Measurements from ENCODE around the gene RIMS4.
"Not testable (repeated sequence)": the region's sequence is repeated elsewhere in the genome, so short reads cannot be mapped to it uniquely, and the experiment has no call there.

Gene RIMS4

DNA sequence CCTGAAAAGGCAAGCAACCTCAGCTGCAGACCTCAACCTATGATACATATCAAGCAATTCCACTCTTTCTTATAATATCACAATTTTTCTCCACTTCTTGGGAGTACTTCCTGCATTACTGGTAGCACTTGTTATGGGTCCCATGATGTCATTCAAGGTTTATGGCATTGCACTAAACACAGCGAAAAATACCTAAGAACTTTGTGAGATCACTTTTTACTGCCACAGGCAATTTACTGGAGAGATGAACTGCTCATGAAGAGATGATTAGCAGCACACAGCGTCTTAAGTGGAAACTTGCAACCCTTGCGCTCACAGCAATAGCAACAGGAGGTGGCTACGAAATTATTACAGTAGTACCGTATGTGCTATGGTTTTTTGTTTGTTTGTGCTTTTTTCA, 19.3 kb upstream of the RIMS4 start:
- peak; percentile 9 for DNase-seq

DNA sequence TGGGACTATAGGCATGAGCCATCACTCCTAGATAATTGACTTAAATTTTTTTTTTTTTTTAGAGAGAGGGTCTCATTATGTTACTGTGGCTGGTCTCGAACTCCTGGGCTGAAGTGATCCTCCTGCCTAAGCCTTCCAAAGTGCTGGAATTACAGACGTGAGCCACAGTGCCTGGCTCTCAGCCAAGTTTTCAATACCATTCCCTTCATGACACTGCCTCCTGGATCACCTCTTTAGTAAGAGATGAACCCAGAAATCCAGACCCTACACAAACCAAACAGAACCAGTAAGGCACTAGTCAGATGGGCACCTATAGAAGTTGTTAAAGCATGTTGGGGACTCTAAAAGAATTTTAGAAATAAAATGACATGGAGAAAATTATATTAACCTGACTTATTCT, 18.3 kb upstream of the RIMS4 start:
- DNase-seq: no peak

DNA sequence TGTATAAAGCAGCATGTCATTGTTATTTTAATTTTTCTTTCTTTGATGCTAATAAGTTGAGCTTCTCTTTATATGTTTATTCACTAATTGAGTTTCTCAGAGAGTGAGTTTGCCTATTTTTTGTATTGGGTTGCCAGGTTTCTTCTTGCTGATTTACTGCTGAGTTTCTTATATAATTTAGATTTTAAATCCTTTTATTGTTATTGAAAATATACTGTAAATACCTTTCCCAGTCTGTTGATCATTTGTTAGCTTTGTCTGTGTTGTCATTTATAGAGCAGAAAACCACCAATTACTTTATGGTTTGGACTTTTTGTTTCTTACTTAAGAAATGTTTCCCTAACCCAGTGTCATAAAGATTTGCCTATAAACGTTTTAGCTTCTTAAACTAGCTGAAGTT, 17.1 kb upstream of the RIMS4 start:
- no peak for DNase-seq

DNA sequence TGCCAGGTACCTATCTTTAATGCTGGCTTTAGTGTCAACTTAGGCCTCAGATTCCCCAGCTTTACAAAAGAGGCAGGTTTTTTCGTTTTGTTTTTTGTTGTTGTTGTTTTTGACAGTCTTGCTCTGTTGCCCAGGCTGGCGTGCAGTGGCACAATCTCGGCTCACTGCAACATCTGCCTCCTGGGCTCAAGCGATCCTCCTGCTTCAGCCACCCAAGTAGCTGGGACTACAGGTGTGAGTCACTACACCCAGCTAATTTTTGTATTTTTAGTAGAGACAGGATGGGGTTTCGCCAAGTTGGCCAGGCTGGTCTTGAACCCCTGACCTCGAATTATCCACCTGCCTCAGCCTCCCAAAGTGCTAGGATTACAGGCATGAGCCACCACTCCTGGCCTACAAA, 11.2 kb upstream of the RIMS4 start:
- not testable (repeated sequence) for DNase-seq

DNA sequence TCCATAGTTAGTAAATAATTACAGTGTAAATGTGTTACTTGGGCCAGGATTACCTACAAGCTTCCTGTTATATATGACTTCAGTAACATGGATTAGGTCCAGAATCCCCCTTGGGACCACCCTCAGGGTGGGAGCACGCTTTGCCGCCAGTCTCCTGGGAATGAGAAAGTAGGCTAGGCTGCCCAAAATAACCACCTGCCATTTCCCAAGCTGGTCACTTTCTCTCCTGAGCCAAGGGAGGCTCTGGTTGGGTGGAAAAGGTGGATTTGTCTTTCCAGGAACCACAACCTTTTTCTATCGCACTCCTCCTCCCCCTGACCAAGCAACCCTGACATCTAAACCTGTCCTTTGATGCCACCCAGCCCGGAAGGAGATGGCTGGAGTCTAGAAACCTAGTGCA, 9.6 kb upstream of the RIMS4 start:
- DNase-seq: no peak

DNA sequence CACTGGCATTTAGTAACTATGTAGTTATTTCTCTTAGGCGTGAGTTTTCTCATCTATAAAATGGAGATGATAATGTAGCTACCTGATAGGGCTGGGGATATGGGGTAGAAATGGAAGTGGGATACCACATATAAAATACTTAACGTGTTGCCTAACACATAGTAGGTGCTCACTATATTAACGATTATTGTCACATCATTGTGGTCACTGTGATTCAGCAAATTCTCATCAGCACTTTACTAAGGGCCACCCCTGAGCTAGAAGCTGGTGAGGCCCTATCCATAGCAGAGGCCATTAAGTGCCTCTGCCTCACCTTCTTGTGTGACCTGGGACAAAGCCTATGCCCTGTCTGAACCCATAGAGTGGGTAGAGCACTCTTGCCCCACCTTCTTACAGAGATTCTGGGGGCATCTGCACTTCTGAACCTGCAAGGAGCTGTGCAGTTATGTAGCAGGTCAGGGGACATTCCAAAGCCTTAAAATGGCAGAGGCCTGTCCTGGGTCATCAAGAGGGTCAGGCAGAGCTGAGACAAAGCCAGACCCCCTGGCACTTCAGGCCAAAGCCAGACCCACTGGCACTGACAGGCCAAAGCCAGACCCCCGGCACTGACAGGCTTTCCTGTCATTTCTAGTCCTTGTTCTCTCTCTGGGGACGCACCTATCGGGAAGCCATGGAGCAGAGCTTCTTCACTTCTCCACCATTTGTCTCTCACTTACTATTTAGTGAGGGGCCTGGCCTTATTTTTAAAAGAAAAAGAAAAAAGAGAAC, 7.0 kb upstream of the RIMS4 start:
- DNase-seq: no peak

DNA sequence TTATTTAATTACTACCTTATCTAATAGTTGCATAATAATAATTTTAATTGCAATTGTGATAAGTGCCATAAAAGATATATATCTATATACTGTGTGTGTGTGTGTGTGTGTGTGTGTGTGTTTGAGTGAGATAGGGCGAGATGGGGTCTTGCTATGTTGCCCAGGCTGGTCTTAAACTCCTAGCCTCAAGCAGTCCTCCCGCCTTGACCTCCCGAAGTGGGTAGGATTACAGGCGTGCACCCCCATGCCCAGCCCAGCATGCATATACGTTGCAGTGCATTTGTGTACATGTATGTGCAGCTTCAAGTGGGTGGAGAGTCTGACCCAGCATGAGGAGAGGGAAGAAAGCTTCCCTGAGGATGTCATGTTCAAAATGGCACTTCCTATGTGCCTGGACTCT, 4.6 kb upstream of the RIMS4 start:
- no peak for DNase-seq

DNA sequence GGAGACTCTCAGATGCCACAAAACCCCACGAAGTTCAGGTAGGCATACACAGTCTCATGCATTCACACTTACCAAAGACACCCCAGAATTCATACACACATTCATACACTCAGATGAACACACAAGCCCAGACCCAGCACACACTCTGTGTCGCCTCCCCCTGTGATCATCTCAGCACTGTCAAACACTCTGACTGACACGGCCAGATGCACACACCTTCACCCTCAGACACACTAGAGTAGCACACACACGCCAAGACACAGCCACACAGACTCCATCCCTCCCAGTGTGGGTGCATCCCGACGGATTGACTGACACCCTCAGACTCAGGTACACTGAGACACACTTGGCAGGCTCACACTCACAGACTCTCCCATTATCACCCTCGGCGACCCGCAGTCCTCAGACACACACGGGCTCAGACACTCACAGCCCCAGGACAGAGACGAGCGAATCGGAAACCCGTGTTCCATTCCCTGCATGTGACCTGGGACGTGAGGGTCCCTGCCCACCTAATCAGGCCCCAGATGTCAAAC, 872 bp upstream of the RIMS4 start:
- no peak for DNase-seq

DNA sequence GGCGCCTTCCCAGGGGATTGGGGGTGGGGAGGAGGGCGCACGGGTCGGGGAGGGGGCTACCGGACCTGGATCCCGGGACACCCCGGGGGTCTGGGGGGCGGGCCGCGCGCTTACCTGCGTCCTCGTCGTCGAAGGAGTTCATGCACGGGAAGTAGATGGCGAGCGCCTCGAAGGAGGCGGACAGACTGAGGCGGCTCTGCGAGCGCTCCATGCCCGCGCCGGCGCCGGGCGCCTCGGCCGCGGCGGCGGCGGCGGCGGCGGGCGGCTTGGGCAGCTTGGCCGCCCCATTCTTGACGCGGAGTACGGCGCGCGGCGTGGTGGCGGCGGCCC, 320 bp downstream of the RIMS4 start:
- no peak for DNase-seq

DNA sequence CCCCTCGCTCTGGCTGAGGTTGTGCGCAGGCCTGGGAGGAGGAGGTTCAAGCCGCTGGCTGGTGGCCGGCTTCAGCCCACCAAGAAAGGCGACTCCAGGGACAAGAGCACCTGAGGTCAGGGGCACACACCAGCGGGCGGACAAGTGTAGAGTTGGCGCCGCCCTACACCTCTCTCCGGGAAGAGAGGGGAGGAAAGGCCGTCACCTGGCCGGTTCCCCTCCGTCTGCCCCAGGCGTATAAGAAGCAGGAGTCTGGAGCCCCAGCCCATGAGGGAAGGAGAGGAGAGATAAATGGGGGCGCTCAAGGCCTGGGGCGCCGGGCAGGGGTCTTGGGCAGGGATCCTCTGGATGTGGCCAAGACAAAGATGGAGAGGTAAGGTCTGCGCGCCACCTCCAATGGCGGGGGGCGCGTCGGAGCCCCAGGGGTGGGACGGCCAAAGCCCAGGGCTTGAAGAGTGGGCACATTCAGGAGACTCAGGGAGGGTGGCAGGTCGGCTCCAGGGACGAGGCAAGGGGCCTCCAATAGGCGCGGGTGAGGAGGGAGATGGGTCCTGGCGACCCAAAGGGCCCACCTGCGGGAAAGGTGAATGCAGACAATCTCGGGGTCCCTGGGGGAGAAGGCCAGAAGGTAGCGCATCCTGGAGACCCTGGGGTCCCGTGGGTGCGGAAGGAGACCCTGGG, 826 bp downstream of the RIMS4 start:
- DNase-seq: no peak

DNA sequence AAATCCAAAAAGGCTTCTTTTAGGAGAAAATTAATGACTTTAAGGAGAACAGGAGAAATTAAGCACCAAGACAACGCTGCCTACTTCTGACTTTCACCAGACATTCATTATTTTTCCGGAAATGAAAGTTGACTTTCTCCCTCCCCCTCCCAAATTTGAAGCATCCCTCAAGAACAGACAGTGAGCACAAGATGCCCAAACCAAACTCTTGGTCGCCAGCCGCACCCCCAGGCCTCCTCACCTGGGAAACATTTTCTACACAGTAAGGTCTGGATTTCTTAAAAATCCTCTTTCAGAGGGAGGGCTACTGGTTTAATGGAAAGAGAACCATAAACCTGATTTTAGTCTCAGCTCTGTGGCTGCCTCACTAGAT, 2.7 kb downstream of the RIMS4 start:
- DNase-seq: no peak

DNA sequence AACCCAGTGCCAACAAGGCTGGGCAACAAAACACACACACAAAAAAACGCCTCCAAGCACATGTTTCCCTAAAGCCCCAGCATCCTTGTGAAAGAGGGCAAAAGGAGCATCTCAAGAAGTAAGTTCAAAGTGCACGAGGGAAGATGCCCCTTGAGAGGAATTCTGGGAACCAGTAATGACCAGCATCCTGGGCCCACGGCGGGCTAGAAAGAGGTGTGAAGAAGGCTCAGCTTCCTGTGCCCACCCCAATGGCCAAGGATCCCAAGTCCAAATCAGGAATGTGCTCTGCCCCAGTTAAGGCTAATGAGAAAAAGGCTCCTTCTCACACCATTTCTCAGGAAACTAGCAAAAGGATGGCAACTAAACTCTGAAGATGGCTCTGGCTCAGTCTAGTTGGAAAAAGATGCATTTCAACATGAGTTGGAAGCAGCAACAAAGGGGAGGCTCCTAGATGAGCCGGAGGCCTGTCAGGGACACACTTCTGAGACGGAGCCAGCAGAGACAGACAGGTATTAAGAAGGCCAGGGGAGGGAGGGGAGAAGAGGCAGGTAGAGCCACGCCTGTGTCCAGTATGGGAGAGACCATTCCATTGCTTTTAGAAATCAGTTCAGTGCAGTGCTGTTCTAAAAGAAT, 3.2 kb downstream of the RIMS4 start:
- no peak for DNase-seq

DNA sequence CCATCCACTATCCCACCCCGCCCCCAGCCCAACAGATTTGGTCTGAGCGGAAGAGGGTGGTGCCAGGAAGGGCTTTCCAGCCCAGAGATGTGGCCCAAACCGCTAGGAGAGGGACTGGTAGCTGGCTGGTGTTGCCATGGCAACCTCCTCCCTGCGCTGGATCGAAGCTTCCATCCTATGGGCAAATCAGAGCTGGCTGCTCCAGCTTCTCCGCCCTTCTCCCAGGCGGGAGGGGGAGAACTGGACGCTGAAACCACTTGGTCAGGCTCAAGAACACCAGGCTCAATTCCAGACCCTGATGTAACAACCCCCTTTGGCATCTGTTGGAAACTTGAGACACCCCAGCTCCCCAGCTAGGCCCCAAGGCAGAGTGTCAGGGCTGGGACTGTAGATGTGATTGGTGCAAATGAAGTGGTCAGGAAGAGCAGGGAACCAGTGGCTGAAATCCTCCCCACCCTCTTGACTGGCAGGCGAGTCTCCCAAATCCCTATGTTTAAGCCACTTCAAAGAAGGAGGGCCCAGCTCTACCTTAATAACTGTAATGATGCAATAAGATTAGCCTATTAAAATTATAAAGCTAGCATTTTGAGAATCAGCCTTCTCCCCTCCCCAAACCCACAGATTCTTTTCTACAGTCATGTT, 4.2 kb downstream of the RIMS4 start:
- no peak for DNase-seq

DNA sequence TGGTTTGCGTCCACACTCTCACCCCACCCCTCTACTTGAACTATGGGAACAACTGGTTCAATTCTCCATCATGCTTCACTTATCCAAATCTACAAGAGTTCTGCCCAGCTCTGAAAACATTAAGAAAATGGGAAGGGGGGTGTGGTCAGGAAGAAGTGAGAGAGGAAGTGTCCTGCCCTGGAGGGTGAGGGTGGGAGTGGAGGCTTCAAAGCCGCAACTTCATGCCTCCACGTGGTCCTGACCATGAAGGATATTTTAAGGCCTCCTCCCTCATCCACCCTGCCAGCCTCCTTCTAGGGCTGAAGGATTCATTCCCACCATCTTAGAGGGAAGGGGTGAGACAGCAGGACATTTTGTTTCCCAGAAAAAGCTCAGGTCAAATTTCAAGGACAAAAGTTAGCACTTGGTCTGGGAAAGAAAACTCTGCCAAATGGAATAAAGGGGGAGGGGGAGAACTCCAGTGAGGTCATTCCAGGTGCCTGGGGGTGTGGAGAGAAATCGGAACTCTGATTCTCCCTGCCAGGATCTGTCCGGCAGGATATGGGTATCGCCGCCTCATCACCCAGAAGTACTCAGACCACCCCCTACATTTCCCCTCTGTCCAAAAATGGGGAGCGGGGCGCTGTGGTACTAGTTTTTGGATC, 4.9 kb downstream of the RIMS4 start:
- DNase-seq: no peak

DNA sequence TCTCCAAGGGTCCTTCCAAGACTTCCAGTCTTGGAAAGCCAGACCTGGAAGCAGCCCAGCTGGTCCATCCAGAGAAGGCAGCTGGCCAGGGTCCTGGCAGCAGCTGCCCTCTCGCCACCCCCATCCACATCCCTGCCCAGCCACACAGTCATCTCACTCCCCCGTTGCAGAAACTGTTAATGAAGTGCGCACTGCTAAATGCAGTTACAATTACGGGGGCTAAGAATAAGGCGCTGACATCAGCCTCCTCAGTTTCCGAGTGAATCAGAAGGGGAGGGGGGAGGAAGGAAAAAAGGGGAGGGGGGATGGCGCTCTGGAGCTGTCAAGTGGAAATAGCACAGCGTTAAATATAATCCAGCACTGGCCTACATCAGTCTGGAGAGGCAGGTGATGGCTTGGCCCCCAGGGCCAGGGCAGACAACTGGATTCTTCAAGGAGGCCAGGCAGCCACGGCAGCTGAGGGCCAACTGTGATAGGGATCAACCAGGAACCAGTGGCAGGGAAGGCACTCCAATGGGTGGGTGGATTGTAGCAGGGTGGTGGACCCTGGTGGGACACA, 6.9 kb downstream of the RIMS4 start:
- no peak for DNase-seq

DNA sequence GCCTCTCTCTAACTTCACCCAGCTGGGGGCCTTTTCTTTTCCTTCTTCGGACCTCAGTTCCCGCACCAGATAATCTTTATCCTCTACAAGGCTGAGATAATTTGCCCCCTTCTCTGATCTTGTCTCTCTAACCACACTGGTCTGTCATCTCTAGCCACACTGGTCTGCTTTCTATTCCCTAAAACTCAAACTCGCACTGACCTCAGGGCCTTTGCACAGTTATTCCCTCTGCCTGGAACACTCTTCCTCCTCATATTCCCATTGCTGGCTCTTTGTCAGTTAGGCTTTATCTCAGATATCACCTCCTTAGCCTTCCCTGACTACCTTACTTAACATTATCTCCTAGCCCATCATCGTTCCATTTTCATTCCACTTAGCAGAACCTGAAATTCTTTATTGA, 7.6 kb downstream of the RIMS4 start:
- DNase-seq: no peak

DNA sequence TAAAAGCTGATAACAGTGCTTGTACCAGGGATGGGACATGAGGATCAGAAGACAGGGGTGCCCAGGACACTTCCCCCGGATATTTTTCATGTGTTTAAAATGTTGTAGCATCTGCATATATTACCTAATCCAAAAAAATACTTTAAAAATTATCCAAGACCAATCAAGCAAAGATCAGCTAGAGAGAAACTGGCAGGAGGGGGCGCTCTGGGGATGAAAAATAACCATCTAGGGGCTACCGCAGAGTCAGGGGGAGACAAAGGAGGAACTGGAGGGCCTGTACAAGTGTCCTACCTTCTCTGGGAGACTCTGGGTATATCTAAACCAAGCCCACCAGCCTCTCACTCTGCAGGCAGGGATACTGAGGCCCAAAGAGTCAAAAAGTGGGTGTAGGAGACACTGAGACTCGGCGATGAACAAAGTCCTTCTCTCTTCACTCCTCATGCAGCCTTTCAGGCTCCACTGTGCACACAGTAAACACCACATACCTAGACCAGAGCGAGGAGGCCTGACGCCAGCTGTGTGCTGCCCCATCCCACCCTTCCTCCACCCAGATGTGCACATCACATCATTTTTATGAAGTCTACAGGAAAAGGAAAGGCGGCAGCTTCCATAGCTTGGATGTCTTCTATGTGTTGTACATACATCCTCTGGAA, 9.8 kb downstream of the RIMS4 start:
- DNase-seq: no peak

DNA sequence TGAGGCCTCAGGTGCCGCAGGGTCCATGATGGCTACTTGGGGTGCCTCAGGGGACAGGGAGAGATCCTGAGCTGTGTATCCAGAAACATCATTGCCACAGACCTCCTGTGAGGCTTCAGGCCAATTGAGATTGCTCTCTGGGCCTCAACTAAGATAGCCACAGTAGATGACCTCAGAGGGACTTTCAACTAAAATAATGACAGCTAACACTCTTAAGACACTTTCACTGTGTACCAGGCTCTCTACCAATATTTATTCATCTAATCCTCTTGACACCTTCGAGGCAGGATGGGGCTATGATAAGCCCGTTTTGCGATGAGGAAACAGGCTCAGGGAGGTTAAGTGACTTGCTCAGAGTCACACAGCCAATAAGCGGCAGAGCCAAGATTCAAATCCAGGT, 10.7 kb downstream of the RIMS4 start:
- no peak for DNase-seq

DNA sequence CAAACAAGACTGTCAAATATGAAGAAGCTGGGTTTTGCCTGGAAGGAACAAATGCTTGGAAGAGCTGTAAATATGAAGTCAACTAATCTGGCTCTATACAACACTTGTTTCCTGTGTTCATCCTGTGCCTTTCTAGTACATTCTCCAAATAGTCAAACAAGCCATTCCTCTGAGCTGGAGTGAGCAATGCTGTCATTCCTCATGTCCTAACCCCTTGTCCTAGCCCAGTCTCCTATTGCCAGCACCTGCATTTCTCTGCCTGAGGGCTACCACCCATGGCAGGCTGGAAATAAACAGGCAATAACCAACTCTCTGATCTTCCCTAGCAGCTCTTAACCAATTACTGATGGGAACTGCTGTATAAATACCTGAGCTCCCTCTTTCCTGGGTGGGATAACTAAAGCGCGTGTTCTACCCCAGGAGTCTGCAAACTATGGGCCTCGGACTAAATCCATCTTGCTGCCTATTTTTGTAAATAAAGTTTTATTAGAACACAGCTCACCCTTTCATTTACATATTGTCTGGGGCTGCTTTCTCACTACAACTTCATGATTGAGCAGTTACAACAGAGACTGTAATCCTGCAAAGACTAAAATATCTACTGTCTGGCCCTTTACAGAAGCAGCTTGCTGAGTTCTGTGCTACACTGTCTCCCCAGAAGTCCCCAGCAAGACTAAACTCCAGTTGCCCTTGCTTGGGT, 13.4 kb downstream of the RIMS4 start:
- DNase-seq: no peak

DNA sequence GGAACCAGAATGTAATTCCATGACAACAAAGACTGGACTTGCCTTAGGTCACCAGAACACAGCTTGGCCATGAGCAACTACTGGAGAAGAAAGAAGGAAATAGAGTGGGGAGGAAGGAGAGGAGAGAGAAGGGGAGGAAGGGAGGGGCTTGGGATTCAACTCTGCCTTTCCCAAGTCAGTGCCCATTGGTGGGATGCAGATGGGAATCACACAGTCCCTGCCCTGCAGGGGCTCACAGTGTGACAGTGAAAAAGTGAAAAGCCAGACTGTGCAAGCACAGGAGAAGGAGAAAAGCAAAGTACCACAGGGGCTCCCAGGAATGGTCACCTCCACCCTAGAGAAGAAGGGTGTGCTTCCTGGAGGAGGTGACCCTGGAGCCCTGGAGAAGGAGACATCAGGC, 14.0 kb downstream of the RIMS4 start:
- DNase-seq: no peak

DNA sequence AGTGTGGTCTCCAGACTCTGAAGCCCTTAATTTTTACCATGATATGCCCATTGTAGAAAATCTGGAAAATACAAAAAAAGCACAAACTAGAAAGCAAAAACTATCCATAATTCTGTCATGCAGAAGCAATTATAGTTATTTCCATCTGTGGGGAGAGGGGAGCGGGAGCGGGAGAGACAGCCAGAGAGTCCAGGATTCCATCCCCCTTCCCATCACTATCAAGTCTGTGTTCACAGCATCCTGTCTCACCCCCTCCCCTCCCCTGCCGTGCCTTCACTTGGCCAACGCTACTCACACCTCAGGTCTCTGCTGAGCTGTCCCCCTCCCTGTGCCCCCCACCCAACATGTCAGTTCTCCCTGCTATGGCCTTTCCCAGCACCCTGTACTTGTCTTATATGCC, 14.5 kb downstream of the RIMS4 start:
- DNase-seq: no peak

DNA sequence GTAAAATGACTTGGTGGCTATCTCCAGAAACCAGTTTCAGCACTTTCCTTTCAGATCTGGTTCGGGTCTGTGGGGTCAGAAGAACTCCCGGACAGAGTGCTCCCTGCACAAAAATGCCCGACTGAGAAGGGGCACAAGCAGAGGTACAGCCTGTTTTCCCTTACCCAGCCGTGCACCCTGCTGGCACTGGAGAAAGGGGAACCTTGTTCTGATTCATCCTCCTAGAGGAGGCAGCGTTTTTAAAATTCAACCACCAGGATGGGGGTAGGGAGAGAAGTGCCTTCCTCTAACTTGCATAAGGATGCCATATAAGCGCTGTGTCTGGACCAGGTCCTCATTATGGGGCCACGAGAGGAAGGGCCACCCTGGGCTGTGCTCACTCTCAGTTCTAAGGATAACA, 17.6 kb downstream of the RIMS4 start:
- DNase-seq: no peak
